Measurements from ENCODE around the gene PCF11. TPM values are rescaled to one million over a fixed set of nuclear protein-coding genes. Genes with fewer than 3 reads are reported as not detected.

PCF11 gene
- total and polyA plus RNA-seq, 2 of the 13 experiments (the other 11 are each of a cell fraction or from before 2014, with no cell fraction given) = 40.3 to 47.7 TPM

GRCh38 chr11:83193315-83194280, 36.7 kb downstream of the PCF11 start, which contains the start of gene ANKRD42 (continued):
- TF ChIP-seq ELF1 (CRISPR knock-in tag; IDR thresholded peaks at IDR 0.05) (peak; percentile 98), GABPB1 (CRISPR knock-in tag; IDR thresholded peaks at IDR 0.05) (peak; percentile 97), HDAC2 (CRISPR knock-in tag; IDR thresholded peaks at IDR 0.05) (no peak; the same call in none of the 2 replicates), SAP130 (CRISPR knock-in tag; IDR thresholded peaks at IDR 0.05; ENCODE audit: low read depth) (peak; percentile 99), DR1 (CRISPR knock-in tag; IDR thresholded peaks at IDR 0.05) (no peak; the same call in none of the 2 replicates), ZNF503 (CRISPR knock-in tag; IDR thresholded peaks at IDR 0.05) (no peak), ZNF17 (CRISPR knock-in tag; IDR thresholded peaks at IDR 0.05) (no peak), MZF1 (CRISPR knock-in tag; IDR thresholded peaks at IDR 0.05; ENCODE audit: borderline replicate concordance) (no peak), SRSF1 (optimal IDR thresholded peaks at IDR 0.05; ENCODE audit: low read depth, low read length) (peak; percentile 36), SNAPC2 (CRISPR knock-in tag; IDR thresholded peaks at IDR 0.05) (0 out of 2 replicates have a peak, but pooled peaks have one; percentile 55), RNF2 (conservative IDR thresholded peaks at IDR 0.05; ENCODE audit: low read depth) (no peak), HMG20A (CRISPR knock-in tag; IDR thresholded peaks at IDR 0.05; ENCODE audit: borderline replicate concordance) (no peak), ZNF33B (CRISPR knock-in tag; IDR thresholded peaks at IDR 0.05) (0 out of 2 replicates have a peak, but pooled peaks have one; percentile 26), KDM5B (CRISPR knock-in tag; IDR thresholded peaks at IDR 0.05; ENCODE audit: borderline replicate concordance) (no peak; the same call in 1 of the 2 replicates), TBL1XR1 (IDR thresholded peaks at IDR 0.05; ENCODE audit: borderline replicate concordance, low read length, partially characterized antibody) (no peak), BORCS8-MEF2B (CRISPR knock-in tag; IDR thresholded peaks at IDR 0.05) (peak; percentile 70), ZNF737 (CRISPR knock-in tag; IDR thresholded peaks at IDR 0.05; ENCODE audit: borderline replicate concordance) (no peak), ZNF777 (CRISPR knock-in tag; IDR thresholded peaks at IDR 0.05) (no peak; the same call in 1 of the 2 replicates), MXD4 (CRISPR knock-in tag; IDR thresholded peaks at IDR 0.05) (0 out of 2 replicates have a peak, but pooled peaks have one; percentile 23), THAP9 (CRISPR knock-in tag; IDR thresholded peaks at IDR 0.05; ENCODE audit: borderline replicate concordance) (peak; percentile 59; the same call in 1 of the 2 replicates)
- TF ChIP-seq, protein P1, sequence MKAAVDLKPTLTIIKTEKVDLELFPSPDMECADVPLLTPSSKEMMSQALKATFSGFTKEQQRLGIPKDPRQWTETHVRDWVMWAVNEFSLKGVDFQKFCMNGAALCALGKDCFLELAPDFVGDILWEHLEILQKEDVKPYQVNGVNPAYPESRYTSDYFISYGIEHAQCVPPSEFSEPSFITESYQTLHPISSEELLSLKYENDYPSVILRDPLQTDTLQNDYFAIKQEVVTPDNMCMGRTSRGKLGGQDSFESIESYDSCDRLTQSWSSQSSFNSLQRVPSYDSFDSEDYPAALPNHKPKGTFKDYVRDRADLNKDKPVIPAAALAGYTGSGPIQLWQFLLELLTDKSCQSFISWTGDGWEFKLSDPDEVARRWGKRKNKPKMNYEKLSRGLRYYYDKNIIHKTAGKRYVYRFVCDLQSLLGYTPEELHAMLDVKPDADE (CRISPR knock-in tag; IDR thresholded peaks at IDR 0.05) = no peak
